Stimulated activated CD4-positive, alpha-beta T cell treated with anti-CD3 and anti-CD28 coated beads, Interleukin-4, amount 100 ng/mL, for 24 hours (primary cell): ENCODE measurements around the gene MLC1.
"Not testable (repeated sequence)": the region's sequence is repeated elsewhere in the genome, so short reads cannot be mapped to it uniquely, and the experiment has no call there.

ENCODE experiments used
- DNase-seq: peaks from one replicate; pipeline ENCODE4 v3.0.0-alpha.2; 2020

Gene MLC1

DNA sequence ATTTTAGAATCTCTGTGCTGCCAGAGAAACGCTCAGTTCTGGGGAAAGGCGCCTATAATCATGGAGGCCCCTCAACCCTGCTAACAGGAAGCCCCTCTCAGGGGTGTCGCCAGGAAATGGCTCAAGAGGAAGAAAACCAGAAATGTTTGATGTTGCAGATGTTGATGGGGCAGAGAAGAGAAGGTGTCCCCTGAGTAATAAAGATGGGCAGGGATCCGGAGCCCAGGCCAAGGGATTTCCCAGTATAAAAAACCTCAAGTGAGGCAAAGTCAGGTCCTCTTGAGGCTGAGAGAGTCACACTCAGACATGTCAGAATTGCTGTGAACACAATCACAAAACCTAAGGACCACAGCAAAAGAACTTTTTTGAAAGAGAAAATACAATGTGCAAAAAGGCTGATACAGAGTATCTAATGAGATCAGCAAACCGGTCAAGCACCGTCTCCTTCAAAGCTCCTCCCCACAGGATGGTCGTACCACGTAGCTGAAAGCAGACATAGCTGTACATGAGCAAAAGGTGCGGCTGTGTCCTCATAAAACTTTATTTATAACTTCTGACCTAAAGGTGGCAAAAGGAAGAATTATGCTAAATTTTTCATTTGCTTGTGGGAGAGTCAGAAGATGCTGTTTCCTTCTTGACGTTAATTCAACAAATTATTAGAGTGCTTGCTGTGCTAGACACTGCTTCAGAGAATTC, 16.8 kb upstream of the MLC1 start:
- no peak for DNase-seq

DNA sequence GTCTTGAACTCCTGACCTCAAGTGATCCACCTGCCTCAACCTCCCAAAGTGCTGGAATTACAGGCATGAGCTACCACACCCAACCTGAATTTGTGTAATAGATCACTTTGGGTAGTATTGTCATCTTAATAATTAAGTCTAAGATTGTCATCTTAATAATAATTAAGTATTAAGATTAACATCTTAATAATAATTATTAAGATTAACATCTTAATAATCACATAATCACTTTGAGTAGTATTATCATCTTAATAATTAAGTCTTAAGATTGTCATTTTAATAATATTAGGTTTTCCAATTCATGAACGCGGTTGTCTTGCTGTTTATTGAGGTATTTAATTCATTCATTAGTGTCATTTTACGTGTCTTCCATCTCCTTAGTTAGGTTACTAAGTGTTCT, 12.8 kb upstream of the MLC1 start:
- DNase-seq = no peak

DNA sequence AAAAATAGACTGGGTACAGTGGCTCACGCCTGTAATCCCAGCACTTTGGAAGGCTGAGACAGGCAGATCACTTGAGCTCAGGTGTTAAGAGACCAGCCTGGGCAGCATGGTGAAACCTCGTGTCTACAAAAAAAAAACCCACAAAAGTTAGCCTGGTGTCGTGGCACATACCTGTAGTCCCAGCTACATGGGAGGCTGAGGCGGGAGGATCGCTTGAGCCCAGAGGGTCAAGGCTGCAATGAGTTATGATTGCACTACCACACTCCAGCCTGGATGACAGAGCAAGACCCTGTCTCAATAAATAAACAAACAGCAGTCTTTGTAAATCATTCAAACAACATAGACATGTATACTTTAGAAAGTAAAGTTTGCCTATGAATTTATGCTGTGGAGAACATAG, 7.1 kb upstream of the MLC1 start:
- DNase-seq = no peak

DNA sequence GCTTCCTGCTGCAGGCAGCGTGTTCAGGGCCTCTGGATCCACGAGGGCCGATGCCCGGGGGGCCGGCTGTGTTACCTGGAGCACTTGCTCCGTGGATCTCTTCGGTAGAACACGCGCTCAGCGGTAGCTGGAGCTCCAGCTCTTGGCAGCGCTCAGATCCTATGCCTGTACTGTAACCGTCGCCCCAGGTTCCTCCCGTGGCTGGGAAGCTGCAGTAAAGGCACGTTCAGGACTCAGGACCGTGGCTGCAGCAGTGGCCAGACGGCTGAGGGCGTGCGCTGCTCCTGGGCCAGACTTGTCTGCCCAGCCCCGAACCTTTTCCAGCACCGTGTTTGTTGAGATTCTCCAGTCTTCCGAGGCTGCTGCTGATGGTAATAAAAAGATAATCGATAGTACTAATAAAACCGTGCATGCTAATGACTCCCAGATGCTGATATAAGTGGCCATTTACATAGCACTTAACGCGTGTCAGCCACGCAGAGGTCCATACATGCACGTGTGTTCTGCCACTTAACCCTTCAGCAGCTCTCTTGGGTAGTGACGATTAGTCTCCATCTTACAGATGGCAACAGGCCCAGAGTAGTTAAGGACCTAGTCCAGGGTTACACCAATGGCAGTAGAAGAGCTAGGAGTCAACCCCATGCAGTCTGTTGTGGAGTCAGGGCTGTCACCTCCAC, 6.0 kb upstream of the MLC1 start:
- no peak for DNase-seq

DNA sequence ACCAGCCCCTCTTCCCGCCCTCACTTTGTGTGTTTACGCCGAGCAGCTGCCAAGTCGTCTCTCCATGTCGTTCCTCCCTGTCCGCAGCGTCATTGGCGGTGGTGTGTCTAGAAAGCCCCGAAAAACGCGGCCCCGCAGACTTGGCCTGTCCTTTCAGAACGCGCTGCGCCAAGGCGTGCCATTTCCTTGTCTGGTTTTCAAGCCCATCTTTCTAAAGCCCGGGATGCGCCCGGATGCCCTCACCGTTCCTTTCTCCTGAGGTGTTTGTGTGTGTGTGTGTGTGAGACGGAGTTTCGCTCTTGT, 5.1 kb upstream of the MLC1 start:
- no peak for DNase-seq

DNA sequence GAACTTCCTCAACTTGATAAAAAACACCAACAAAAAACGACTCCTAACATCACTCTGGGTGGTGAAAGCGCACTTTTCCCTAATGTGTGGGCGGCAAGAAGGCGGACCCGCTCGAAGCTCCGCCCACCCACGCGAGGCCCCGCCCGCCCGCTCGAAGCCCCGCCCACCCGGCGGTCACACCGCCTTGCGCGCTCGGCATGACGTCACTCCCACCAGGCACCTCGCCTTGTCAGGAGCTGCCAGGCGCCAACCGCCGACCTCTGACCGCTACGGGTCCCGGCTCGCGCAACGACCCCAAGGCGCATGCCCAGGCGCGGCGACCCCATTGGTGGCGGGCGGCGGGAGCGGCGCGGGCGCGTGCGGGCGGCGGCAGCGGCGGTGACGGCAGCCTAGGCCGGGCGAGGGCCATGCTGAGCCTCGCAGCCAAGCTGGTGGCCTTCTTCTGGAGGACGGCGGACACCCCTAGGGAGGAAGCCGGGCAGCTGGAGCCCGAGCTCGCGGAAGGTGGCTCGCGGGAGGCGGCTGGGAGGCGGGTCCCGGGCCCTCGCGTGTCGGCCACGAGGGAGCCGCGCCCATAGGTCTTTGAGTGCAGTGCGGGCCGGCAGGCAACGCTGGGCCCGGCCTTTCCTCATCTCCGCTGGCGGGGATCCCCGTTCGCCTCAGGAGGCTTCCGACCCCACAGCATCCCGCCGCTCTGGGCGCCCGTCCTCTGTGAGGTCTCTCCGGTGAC, 4.6 kb upstream of the MLC1 start, which contains the start of gene MOV10L1:
Gene MOV10L1 (plus strand): TSS at position 325 of the 730 bp plus-strand sequence. CDS start 83 bp downstream, at position 408.
- no peak for DNase-seq

DNA sequence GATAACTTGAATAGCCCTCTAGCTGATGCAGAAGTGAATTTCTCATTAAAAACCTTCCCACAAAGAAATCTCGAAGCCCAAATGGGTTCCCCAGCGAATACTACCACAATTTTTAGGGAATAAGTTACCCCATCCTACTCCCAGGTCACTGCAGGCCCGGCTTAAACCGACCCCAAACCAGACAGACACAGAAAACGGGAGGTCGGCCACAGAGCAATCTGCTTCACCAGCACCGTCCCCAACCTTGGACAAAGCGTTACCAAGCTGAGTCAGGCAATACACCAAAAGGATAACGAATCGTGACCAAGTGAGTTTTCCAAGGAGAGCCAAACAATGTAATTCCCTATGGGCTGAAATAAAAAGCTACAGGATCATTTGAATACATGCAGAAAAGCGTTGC, 4.0 kb upstream of the MLC1 start:
- no peak for DNase-seq

DNA sequence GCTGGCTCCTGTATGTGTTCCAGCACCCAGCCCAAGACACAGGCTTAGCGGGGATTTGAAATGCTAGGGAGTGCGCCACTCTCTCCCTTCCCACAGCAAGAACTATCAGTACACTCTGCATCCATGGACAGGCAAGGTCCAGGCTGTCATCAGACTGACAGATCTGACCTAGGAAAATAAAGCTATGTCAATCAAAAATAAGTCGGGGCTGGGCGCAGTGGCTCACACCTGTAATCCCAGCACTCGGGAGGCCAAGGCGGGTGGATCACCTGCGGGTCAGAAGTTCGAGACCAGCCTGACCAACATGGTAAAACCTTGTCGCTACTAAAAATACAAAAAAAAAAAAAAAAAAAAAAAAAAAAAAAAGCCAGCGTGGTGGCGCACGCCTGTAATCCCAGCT, 2.9 kb upstream of the MLC1 start:
- no peak for DNase-seq

DNA sequence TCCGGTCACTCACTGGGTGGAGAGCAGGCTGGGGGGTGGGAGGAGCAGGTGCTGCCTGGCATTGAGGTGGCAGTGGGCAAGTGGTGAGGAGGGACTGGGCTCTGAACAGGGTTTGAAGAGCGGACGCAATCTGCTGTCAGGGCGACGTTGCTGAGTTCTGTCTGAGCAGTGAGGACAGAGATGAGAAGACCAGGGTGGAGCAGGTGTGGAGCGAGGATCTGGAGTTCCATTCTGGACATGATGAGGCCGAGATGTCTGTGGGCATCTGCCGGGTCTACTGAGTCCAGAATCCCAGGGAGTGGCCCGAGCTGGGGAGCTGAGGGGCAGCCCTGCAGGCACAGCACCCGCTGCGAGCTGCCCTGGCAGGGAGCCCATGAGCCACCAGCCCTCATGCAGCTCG, 2.4 kb upstream of the MLC1 start:
- DNase-seq = no peak

DNA sequence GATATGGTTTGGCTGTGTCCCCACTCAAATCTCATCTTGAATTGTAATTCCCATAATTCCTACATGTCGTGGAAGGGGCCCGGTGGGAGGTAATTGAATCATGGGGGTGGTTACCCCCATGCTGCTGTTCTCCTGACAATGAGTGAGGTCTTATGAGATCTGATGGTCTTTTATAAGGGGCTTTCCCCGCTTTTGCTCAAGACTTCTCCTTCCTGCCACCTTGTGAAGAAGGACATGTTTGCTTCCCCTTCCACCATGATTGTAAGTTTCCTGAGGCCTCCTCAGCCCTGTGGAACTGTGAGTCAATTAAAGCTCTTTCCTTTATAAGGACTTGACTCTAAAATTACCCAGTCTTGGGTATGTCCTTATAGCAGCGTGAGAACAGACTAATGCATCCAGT, 1.7 kb upstream of the MLC1 start:
- not testable (repeated sequence) for DNase-seq

DNA sequence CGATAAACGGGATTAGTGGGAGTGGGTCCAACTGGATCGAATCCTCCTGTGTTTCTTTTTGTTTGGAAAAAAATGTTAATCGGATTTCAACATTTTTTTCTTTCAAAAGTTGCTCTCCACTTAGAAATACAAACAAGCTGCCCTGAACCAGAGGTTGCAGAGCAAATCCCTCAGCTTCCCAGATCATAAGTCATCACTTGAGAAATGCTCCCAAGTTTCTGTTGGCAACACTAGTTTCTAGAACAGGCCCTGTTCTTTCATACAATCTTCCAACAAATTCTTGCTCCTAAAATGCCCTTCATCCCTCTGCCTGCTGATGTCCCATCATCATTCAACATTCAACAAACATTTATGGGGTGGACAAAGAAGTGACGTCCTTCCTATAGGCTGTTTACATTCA, 1.3 kb upstream of the MLC1 start:
- DNase-seq = no peak

DNA sequence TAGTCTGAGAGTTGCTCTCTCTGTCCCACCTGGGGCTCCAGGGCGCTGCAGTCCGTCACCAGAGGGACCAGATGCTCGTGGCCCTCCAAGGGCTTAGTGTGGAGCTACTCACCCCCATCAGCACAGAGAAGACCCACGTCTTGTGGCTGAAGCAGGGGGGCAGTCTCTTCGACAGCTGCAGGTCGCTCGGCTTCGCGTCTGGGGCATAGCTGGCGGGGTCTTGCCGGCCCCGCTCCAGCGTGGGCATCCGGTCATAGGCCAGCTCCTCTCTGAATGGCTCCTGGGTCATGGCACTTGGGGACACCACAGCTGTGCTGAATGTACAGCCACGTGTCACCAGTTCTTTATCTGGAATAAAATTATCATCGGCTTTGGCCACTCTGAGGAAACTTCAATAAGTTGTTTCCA, 608 bp downstream of the MLC1 start:
- DNase-seq = no peak

DNA sequence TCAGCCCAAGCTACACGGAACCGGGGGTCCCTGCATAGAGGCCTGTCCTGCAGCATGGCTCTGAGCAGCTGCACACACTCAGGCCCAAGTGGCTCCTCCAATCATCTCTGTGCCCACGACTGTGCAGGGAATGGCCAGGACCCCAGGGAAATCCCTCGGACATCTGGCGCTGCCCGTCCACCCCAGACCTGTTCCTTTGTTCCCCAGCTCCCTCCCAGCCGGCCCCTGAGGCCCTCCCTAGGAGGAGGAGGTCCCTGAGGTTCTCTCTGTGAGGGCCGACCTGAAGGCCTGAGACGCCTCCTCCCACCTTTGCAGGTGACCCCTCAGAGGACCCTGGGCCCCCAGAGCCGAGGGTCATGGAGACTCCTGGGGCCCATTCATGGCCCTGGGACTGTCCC, 1.1 kb downstream of the MLC1 start:
- no peak for DNase-seq

DNA sequence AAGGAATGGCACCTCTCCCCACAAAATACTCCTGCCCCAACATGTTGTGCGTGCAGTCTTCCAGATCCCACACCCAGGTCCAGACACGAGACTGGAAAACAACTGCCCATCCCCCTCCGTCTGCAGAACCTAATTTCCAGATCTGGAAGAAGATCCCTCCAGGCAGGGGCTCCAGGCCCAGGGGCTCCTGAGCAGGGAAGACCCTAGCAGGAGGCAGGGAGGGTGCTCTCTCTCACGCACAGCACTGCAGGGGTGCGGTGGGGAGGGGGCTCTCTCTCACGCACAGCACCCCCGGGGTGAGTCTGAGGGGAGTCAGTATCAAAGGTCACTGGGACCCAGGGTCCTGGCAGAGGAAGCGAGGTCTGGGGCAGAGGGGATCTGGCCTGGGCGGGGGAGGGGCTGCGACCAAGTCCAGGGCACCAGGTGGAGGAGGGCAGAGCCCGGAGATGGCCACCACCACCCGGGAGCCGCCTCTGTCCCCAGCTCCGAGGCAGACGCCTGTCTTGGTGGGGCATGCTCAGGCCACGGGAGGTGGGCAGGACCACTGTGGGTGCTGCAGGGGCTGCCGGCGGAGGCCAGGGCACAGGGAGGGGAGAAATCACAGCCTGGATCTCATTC, 1.7 kb downstream of the MLC1 start:
- no peak for DNase-seq

DNA sequence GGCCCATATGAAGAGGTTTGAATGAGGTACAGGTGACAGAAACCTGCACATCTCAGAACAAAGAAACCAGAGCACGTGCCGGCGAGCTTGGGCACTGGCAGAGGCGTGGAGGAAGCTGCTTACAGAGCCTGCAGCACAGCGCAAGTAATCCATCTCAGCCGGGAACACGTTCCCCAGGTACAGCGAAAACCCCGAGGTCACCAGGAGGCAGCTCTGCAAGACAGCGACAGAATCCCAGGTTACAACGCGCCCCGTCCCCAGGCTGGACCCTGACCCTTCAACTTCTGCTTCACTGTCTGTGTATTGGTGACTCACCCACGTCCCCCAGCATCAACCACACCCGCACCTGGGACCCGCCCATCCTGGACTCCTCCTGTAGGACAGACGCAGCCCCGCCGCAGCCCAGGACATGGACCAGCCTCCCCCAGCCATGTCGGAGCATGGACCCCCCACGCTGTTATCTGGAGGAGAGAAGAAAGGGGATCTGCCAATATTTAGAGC, 2.2 kb downstream of the MLC1 start:
- DNase-seq = no peak

DNA sequence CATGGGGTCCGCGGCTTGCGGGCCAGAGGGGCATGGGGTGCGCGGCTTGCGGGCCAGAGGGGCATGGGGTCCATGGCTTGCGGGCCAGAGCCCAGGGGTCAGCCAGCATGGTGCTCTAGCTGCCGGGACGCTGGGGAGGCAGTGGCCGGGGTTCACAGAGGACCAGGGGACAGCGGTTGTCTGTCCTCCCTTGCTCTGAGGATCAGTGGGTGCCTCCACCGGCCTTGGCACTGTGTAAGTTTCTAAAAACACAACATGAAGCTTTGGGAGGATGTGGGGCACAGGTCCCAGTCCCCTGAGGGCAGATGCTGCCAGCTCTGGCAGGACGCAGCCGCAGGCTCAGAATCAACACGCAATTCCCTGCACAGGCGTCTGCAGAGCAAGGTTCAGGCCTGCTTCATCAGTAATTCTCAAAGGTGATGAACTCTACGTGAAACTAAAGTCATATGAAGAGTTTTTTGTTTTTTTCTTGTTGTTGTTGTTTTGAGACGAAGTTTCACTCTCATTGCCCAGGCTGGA, 3.0 kb downstream of the MLC1 start:
- no peak for DNase-seq

DNA sequence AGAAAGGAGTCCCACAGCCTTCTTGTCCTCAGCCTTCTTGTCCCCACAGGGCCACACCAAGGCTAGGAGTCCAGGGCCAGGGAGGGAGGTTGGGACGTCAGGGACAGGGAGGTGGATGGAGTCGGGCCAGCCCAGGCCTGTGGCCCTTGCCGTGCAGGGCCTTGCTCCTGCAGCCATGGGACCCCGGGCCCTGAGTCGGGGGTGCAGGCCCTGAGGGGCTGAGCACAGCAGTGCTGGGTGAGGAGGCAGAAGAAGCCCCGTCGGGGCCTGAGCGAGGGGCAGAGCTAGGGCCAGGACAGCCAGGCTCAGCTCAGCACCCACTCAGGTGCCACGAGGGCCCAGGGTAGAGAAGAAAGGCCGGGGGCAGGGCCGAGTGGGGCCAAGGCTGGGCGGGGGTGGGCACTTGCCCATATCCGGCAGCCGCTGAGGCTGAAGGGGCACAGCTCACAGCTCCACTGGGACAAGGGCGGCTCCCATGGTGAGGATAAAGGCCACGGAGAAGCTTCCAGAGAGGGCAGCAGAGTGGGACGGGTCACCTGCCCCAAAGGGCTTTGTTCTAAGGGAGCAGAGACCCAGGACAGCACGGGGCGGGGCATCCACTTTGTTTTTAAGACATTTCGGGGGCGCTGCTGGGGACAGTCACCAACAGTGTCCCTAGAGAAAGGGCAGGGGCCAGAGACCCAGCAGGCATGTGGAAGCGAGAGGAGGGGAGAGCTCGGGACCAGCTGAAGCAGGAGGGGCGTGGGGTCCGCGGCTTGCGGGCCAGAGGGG, 3.6 kb downstream of the MLC1 start:
- DNase-seq = no peak

DNA sequence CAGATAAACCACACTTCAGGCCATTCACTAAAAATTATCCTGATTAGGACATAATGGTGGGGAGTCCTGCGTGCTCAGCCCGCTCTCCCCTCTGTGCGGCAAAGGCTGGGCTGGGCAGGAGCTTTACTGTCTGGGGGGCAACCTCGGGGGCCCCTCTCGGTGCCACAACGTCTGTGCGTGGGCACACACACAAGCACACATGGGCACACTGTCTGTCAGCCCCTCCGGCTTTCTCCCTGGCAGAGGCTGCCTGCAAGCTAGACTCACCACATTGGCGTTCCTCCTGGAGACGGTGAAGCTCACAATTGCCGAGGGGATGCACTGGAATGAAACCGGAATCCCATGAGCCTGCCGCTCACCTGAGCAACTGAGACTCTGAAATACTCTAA, 5.2 kb downstream of the MLC1 start:
- DNase-seq = no peak

DNA sequence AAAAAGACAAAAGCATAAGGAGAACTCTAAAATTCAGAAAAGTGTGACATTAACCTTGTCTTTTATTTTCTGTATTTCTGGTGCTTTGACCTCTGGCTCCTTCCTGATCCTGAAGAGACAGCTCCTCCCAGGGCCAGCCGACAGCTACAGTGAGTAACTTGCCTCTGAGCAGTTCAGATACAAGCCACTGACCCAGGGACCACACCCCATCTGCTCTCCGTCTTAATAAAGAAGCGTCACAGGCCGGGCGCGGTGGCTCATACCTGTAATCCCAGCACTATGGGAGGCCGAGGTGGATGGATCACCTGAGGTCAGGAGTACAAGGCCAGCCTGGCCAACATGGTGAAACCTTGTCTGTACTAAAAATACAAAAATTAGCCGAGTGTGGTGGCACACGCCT, 6.5 kb downstream of the MLC1 start:
- DNase-seq = no peak

DNA sequence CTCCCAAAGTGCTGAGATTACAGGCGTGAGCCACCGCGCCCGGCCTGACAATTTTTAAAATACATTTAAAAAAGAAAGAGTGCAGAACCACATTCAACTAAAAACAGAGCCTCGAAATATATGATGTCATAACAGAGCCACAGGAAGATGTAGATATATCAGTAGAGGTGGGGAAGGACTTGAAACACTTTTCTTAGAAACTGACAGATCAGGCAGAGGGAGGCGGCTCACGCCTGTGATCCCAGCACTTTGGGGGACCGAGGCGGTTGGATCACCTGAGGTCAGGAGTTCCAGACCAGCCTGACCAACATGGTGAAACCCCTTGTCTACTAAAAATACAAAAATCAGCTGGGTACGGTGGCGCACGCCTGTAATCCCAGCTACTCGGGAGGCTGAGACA, 7.0 kb downstream of the MLC1 start:
- DNase-seq = no peak

DNA sequence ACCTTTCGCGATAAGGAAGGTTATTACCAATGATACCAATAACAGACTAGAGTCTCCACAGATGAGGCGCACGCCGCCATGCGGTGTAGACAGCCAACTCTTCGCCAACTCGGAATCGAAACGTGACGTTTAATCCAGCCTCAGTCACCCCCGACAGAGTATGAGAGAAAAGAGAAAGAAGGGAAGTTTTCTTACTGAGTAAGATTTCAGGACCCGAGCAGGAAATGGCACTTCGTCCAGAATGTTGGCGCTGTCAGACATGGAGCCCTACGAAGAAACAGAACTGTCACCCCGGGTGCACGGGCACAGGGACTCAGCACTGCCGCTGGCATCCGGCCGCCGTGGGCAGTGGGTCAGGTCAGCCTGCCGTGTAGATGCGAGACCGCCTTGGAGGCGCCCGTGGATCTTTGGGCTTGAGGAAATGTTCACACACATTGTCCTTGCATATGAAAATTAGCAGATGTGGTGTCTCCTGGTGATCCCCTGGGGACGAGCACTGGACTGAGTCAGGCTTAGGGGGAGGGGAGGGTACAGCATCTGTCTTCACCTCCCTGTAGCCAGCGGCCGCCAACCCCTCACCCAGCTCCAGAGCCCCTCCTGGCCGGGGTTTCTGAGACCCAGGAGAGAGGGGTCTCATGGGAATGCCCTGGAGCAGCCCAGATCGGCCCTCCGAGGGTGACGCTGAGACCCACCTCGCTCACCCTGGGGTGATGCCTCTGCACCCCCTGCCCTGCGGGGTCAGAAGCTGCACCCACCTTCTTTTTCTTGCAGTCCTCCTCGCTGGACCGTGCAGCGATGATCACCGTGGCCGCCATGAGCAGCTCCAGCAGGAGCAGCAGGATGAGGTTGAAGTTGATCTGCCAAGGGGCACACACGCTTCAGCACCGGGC, 8.3 kb downstream of the MLC1 start:
- DNase-seq = no peak
